GM18511 (cell line): Measurements from ENCODE around the gene ACE2.

Experiments
- ATAC-seq: cut with Tn5 transposase; IDR thresholded peaks from one replicate; pipeline ENCODE4 v1.9.1; 2021; ENCODE audit warnings: mild to moderate bottlenecking, moderate library complexity; ENCODE audit not compliant: unreplicated experiment

ACE2 gene

DNA sequence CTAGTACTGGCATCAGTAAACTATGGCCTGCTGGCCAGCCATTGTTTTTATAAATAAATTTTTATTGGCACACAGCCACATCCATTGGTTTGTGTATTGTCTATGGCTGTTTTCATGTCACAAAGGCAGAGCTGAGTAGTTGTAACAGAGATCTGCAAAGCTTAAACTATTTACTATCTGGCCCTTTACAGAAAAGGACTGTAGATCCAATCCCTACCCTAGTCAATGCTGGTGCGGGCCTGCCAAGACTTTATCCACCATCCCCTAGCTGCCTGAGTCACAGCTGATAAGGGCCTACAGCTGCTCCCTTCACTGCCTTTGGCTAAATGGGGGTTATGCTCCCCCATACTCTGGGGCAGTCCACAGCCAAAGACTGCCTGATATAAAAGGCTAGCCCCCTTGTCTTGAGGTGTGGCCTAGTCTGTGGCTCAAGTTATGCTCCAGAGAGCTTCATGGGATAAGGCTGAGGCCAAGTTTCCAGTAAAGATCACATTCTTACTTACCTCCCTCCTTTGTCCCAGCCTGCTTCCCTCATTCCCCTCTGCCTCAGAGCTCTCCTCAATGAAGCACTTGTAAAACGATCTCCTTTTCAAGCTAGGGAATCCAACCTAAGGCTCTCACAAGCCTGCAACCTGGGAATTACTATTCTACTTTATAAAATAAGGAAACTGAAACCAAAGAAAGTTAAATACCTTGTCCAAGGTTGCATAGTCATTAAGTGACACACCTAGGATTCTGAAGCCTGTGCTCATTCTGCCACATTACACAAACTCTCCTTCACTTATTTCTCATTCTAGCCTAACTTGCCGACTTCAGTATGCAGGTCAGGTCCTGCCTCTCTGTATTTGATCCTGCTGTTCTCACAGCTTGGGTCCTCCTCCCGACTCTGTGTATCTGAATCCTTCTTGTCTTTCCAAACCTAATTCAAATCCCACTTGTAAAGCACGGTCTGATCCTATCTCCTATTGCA is 20.7 kb downstream of the ACE2 start:
- no peak for ATAC-seq

DNA sequence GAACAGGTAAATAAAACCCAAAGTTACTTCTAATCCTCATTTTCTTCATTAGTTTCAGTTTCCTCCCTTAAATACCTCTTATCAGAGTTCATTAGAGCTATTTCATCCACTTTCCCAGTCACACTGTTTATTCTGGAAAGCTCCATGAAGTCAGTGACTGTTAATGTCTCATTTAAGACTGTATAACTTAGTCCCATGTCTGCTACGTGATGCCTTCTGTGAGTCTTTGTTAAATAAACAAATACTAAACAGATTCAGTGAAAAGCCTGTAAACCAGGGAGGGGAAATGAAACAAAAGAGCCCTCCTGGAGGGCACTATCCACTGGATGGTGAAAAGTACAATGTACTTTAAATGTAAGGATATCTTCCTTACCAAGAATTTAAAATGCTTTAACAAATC is 24.7 kb downstream of the ACE2 start:
- ATAC-seq: no peak

DNA sequence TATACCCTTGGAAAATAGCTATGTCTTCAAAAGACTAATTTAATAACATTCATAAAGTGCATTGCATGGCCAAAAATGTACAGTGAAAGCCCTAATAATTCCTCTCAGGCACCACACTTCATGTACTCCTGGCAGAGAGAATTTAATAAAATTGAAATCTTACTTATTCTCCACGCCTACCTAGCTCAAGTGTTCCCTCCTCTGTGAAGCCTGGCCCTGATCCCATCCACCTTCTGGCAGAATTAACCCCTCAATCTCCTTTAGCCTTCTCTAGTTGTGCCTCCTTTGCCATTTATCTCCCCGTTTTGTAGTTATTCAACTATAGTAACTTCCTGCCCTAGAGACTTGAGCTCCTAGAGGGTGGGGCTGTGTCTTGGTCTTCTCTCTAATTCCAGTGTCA is 26.7 kb downstream of the ACE2 start:
- no peak for ATAC-seq

GRCh38 chrX:15570145-15570544 is 30.6 kb downstream of the ACE2 start:
- ATAC-seq: no peak

DNA sequence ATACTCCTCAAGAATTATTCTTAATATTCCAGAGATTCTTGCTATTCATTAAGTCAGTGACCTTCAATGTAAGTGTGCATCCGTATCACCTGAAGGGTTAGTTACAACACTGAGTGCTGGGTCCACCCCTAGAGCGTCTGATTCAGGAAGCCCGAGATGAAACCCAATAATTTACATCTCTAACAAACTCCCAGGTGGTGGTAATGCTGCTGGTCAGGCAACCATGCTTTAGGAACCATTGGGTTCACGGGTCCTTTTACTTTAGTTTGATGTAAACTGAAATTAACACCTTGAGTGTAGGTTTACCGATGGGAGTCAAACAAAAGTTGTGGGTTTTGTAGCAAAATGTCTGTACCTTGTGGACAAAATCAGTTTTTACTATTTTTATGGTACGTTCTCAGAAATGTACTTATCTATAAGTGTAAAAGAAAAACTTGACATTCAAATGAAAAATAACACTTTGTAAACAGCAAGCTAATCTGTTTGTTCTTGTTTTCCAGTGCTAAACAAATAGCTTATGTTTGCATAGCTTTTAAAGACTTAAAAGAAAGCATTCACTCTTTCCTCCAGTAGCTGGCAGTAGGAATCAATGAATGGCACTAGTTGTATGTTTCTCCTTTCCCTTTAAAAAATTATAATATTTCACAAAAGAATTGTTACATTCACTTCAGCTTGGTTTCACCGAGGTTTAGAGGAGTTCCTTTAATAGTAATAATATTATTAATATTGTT is 32.7 kb downstream of the ACE2 start:
- no peak for ATAC-seq

DNA sequence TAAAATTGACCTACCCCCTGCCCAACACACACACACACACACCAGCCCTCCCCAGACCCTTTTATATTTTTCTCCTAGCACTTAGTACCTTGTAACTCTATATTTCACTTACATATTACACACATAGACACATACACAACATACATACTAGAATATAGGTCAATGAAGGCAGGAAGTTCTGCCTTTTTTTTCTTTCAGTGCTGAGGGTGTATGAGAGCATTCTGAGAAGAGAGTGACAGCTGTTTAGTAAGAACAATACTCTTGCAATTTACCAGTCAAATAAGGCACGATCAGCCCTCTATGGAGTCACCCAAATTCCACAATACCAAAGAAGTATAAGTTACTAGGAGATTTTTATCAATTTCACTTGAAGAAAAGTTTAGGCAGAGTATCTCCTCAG is 33.5 kb downstream of the ACE2 start:
- ATAC-seq: no peak

DNA sequence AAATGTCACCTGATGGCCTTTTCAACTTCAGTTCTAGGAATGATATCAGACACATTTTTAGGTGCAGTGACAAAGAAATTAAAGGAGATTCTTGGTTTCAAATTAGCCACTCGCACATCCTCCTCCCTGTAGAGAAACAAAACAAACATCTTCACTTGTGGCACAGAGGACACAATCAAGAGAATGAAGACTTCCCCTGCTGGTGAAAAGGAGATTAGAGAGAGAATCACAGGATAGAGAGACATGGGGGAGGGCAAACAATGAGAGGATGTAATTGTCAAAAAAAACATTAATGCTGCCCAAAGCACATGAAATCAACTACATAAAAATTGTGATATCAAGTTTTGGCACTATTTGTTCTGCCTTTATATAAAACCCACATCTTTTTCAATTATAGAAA is 34.5 kb downstream of the ACE2 start:
- ATAC-seq: no peak

GRCh38 chrX:15564981-15565579 is 35.7 kb downstream of the ACE2 start:
- ATAC-seq: peak; percentile 74

GRCh38 chrX:15563056-15563455 is 37.7 kb downstream of the ACE2 start:
- no peak for ATAC-seq

DNA sequence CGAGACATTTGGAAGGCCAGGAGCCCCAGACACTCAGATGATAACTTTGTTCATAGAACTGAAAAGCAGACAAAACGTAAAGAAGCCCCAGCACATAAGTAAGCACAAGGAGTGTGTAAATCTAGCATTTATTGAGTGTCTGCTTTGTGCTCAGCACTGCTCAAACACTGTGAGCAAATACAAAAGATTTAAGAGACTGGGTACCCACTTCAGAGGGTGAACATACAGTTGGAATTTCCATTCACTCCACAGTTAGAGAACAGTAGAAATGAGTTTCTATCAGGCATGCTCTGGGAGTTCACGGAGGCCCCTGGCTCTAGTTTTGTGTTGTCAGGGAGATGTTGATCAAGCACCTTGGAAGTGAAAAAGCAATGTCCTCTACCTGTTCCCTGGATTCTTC is 39.8 kb downstream of the ACE2 start:
- no peak for ATAC-seq

DNA sequence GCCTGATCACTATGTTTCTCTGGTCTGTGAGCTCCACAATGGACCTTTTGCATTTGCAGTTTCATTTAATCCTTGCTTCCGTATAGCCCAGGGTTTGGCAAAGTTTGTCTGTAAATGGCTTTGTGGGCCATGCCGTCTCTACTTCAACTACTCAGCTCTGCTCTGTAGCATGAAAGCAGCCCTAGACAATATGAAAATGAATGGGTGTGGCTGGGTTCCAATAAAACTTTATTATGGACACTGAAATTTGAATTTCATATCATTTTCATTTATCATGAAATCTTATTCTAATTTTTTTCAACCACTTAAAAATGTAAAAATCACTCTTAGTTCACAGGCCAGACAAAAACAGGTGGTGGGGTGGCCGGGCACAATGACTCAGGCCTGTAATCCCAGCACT is 41.5 kb downstream of the ACE2 start:
- ATAC-seq: no peak

- ATAC-seq: no peak
Observed at GRCh38 chrX:15549189-15550012, 51.4 kb downstream of the ACE2 start.

DNA sequence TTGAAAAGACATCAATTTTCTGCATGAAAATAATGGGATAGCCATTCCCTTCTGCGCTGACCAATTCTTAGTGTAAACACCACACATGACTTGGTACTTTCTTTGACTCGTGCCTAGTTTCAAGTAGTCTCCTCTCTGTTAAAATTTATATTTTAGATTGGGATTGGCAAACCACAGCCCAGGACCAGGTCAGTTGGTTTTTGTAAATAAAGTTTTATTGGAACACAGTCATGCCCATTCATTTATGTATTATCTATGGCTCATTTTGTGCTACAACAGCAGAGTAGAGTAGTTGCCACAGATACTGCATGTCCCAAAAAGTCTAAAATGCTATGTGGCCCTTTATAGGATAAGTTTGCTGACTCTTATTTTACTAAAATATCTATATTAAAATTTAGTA is 53.4 kb downstream of the ACE2 start:
- ATAC-seq: no peak

- ATAC-seq: no peak
Observed at GRCh38 chrX:15546745-15547144, 54.0 kb downstream of the ACE2 start.

DNA sequence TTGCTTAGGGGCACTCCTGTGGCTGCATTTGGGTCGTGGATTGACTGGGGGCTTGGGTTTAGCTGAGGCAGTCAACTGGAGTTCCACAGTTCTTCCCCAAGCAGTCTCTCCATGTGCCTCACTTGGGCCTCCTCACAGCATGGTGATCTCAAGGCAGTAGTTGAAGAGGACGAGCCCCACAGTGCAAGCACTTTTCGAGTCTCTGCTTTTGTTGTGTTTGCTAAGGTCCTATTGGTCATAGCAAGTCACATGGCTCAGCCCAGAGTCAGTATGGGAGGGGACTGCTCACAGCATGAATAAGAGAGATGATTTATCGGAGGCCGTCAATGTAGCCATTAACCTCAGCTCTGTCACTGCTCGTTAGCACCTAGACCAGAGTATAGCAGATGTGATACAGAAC is 70.4 kb downstream of the ACE2 start:
- no peak for ATAC-seq

- ATAC-seq: no peak
Observed at GRCh38 chrX:15529165-15529564, 71.6 kb downstream of the ACE2 start.

DNA sequence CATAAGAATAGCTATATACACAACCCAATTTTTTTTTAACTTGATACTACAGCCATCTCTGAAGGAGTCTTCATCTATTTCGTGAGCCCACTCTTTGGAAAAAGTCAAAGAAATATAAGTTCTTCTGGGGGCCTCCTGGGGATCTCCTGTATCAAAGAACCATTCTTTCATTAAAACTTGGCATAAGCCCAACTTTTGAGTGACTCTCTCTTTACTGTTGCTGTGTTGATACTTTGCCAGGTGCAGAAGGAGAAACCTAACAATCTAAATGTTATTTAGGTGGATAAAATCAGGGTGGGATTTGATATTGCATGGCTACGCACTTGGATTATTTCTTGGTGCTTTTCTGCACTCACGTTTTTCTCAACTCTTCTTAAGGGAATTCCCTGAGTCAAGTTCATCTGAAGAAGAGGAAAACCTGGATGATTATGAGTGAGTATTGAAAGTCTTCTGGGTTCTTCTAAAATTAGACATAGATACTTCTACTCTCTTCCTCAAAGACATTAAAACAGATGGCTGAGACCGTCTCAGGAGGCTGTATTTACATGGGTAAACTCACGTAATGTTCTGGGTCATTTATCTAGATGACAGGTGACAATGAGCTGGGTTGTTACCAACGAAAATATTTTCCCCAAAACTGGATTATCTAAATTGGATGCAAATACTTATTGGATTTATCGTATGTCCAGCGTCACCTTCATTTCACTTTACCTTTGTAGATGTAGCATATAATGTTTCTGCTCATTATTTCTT is 74.9 kb downstream of the ACE2 start:
- no peak for ATAC-seq

- ATAC-seq: no peak
Observed at GRCh38 chrX:15524417-15524816, 76.3 kb downstream of the ACE2 start.

GRCh38 chrX:15523088-15523487 is 77.7 kb downstream of the ACE2 start:
- ATAC-seq: no peak

DNA sequence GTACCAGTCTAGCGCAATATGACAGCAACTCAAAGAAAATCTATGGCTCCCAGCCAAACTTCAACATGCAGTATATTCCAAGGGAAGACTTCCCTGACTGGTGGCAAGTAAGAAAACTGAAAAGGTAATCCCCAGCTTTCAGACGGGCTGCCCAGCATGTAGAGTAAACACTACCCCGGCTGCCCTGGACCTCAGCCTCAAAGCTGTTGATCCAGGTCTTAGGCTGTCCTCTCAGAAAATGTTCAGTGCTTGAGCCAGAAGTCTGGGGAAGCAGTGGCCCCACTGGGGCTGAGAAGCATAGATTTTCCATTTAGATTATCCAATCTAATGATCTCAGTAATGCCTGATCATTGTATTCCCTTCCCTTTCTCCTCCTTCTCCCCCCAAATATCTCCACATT is 78.3 kb downstream of the ACE2 start:
- ATAC-seq: no peak
